Mesothelial cell of epicardium (in vitro differentiated cells): ENCODE results near the gene SCML1. TPM values are rescaled to one million over a fixed set of nuclear protein-coding genes. Genes with fewer than 3 reads are reported as not detected.
A peak's percentile ranks its signal among the peaks of the same experiment; 100 is the strongest.
"Not testable (repeated sequence)": the region's sequence is repeated elsewhere in the genome, so short reads cannot be mapped to it uniquely, and the experiment has no call there.

Experiments used
- DNase-seq, 2 experiments: peaks; one replicate each; pipeline ENCODE4 v3.0.0; 2021; ENCODE audit warnings: low spot score in 2 of 2; ENCODE audit not compliant: unreplicated experiment in 2 of 2
- H3K27ac Mint-ChIP-seq: 2 replicates; pipeline ENCODE4 v1.8.0; 2021; ENCODE audit warnings: mixed read lengths
- H3K27me3 Mint-ChIP-seq: 2 replicates; pipeline ENCODE4 v1.8.0; 2021; ENCODE audit warnings: low read depth, mixed read lengths
- H3K36me3 Mint-ChIP-seq: 2 replicates; pipeline ENCODE4 v1.8.0; 2021; ENCODE audit warnings: mixed read lengths
- H3K4me1 Mint-ChIP-seq: 2 replicates; pipeline ENCODE4 v1.8.0; 2021; ENCODE audit warnings: mixed read lengths
- H3K4me3 Mint-ChIP-seq: 2 replicates; pipeline ENCODE4 v1.8.0; 2021; ENCODE audit warnings: mild to moderate bottlenecking, moderate library complexity, mixed read lengths
- H3K9me3 Mint-ChIP-seq: 2 replicates; pipeline ENCODE4 v1.8.0; 2021; ENCODE audit warnings: mixed read lengths
- CTCF ChIP-seq: fragments of 200-600 bp; sonication (generic); IDR thresholded peaks from one replicate; pipeline ENCODE4 v1.5.0; 2021; ENCODE audit warnings: antibody characterized with exemption; ENCODE audit not compliant: unreplicated experiment
- total RNA-seq: library from RNA; stranded (reverse); gene quantifications from 3 replicates; pipeline ENCODE4 v1.2.1, GENCODE V29; 2021

The SCML1 gene
- total RNA-seq, 1 donor from 2014 or later: 10.7 TPM

- TF ChIP-seq CTCF: no peak
Observed at GRCh38 chrX:17779434-17779833, 42.1 kb downstream of the SCML1 start.

DNA sequence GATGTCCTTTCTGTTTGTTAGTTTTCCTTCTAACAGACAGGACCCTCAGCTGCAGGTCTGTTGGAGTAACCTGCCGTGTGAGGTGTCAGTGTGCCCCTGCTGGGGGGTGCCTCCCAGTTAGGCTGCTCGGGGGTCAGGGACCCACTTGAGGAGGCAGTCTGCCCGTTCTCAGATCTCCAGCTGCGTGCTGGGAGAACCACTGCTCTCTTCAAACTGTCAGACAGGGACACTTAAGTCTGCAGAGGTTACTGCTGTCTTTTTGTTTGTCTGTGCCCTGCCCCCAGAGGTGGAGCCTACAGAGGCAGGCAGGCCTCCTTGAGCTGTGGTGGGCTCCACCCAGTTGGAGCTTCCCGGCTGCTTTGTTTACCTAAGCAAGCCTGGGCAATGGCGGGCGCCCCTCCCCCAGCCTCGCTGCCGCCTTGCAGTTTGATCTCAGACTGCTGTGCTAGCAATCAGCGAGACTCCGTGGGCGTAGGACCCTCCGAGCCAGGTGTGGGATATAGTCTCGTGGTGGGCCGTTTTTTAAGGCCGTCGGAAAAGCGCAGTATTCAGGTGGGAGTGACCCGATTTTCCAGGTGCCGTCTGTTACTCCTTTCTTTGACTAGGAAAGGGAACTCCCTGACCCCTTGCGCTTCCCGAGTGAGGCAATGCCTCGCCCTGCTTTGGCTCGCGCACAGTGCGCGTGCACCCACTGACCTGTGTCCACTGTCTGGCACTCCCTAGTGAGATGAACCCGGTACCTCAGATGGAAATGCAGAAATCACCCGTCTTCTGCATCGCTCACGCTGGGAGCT lies 49.5 kb downstream of the SCML1 start:
- not testable (repeated sequence) for H3K27ac Mint-ChIP-seq, H3K36me3 Mint-ChIP-seq, DNase-seq, H3K4me1 Mint-ChIP-seq, H3K27me3 Mint-ChIP-seq
- peaks cover 13% of the 10 kb centered on the region for H3K9me3 Mint-ChIP-seq
- peak overlapping the region; percentile 51 for H3K4me3 Mint-ChIP-seq

More at GRCh38 chrX:17779434-17779833, 42.1 kb downstream of the SCML1 start:
- no peaks in the 10 kb centered on the region for H3K36me3 Mint-ChIP-seq
- peaks cover 4% of the 10 kb centered on the region for H3K27me3 Mint-ChIP-seq
- no peak for DNase-seq
- H3K9me3 Mint-ChIP-seq: peaks cover 32% of the 10 kb centered on the region
- no peaks in the 10 kb centered on the region for H3K4me1 Mint-ChIP-seq
- H3K4me3 Mint-ChIP-seq: no peak overlapping the region
- no peak overlapping the region for H3K27ac Mint-ChIP-seq

- H3K27me3 Mint-ChIP-seq: no peaks in the 10 kb centered on the region
- TF ChIP-seq CTCF: no peak
- no peaks in the 10 kb centered on the region for H3K36me3 Mint-ChIP-seq
- H3K4me1 Mint-ChIP-seq: peaks cover 7% of the 10 kb centered on the region
- DNase-seq: no peak
- no peak overlapping the region for H3K4me3 Mint-ChIP-seq
- no peak overlapping the region for H3K27ac Mint-ChIP-seq
- H3K9me3 Mint-ChIP-seq: peaks cover 13% of the 10 kb centered on the region
Observed at GRCh38 chrX:17787557-17787956, 50.3 kb downstream of the SCML1 start.

- Mint-ChIP-seq H3K27me3 (no peaks in the 10 kb centered on the region), H3K4me1 (peaks cover 7% of the 10 kb centered on the region), H3K9me3 (peaks cover 13% of the 10 kb centered on the region), H3K27ac (no peak overlapping the region), H3K36me3 (no peaks in the 10 kb centered on the region), H3K4me3 (no peak overlapping the region)
- no peak for DNase-seq
- peak; percentile 81 for TF ChIP-seq CTCF
Observed at GRCh38 chrX:17788439-17788838, 51.1 kb downstream of the SCML1 start.

- H3K36me3 Mint-ChIP-seq: no peaks in the 10 kb centered on the region
- H3K4me3 Mint-ChIP-seq: no peak overlapping the region
- peaks cover 7% of the 10 kb centered on the region for H3K4me1 Mint-ChIP-seq
- no peak for TF ChIP-seq CTCF
- H3K9me3 Mint-ChIP-seq: peaks cover 13% of the 10 kb centered on the region
- DNase-seq: no peak
- no peak overlapping the region for H3K27ac Mint-ChIP-seq
- no peaks in the 10 kb centered on the region for H3K27me3 Mint-ChIP-seq
Observed at GRCh38 chrX:17788956-17789562, 51.8 kb downstream of the SCML1 start.

- no peaks in the 10 kb centered on the region for H3K27me3 Mint-ChIP-seq
- peaks cover 9% of the 10 kb centered on the region for H3K9me3 Mint-ChIP-seq
- no peak for TF ChIP-seq CTCF
- no peaks in the 10 kb centered on the region for H3K36me3 Mint-ChIP-seq
- no peak for DNase-seq
- no peak overlapping the region for H3K27ac Mint-ChIP-seq
- no peak overlapping the region for H3K4me3 Mint-ChIP-seq
- H3K4me1 Mint-ChIP-seq: peaks cover 7% of the 10 kb centered on the region
Observed at GRCh38 chrX:17792826-17793225, 55.5 kb downstream of the SCML1 start.
